Superior temporal gyrus (tissue), 1 donor: ENCODE results near the gene DNAJC1.

Experiments
- DNase-seq: peaks from one replicate; pipeline ENCODE4 v3.0.0-alpha.2; 2016; ENCODE audit errors: extremely low spot score

Gene DNAJC1

DNA sequence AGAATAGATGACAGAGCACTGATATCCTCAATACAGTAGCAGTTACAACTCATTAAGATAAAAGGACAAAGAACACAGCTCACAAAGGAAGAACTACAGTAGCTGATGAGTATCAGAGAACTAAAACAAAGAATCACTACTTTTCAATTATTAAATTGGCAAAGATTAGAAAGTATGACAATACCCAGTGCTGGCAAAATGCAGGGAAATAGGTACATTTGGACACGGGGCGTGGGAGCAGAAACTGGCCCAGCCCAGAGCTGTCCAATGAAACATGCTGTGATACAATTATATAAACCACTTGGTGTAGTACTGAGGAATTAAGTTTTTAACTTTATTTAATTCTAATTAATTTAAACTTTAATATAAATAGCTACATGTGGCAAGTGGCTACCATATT lies 243.2 kb downstream of the DNAJC1 start:
- no peak for DNase-seq

DNA sequence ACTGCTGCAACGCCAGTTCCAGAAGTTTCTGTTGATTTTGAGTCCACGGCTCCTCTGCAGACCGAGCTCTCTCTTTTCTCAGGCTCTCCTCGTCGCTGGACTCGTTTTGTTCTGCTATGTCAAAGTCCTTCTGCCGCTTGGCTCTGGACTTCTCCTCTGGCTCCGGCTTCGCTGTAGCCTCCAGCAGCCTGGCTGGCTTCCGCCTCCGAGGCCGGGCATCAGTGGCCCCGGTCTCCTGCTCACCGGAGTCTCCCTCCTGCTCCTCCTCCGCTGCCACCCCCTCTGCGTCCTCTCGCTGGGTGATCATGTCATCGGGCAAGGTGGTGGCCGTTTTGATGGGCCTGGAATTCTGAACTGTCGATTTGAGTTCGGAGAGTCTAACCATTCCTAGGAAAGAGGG lies 244.3 kb downstream of the DNAJC1 start:
- DNase-seq = no peak

DNA sequence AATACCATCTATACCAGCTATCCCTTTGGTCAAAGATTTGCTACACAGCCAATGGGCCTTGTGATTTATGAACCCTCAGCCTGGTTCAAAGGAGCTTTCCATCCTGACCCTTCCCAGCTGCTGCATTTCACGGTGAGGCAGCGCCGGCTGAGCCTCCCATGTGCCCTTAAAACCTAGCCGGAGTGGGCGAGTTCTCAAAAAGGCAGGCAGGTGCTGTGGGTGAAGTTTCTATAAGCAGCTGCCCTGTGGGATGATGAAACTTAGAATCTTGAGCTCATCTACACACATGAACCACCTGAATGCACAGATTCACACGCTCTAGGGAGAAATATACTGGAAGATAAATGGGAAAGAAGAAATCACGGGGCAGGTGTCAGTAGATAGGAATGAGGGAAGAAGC lies 244.8 kb downstream of the DNAJC1 start:
- DNase-seq = no peak

DNA sequence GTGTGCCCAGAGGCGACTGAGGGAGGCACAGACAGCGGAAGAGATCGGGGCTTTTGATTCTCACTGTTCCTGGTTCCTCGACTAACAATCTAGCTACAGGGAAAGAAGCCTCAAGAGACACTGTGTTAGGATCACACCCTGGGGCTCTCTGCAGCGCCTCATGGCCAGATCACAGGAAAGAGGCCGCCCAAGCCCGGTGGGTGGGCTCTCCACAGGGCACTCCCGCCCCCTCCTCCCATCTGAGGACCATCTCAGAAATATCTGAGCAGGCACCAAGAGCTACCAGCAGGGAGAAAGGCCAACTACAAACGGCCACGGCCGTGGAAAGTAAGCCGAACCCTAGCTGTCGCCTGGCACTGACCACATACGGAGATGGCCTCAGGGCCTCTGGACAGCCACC lies 245.3 kb downstream of the DNAJC1 start:
- no peak for DNase-seq

DNA sequence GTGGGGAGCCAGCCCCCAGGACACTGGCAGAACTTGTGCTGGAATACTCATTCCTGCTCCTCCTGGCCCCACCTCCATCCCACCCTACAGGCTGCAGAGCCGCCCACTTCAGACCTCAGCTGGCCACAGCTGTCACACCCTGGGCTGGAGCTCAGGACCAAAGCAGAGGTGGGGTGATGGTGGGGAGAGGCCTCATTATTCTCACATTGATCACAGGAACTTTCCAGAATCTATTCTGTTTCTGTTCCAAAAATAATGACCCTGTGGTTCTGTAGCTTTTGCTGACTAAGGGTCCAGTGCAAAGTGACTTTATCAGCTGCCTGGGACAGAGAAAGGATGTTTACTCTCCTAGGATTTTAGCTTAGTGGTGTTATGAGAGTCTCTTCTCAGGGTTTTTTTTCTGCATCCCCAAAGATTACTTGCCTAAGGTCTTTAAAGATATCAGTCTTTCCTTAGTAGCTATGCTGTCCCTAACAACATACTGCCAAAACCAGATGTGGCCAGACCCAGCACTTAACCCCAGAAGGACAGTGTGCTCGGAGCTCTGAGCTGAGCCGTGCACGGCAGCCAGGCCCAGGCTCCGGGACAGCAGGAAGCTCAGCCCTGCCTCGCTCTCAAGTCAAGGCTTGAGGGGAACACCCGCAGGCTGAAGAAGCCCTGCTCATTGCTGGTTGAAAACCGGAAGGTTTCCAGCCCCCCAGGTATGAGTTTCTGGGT lies 246.2 kb downstream of the DNAJC1 start:
- DNase-seq = no peak

GRCh38 chr10:21756707-21757106 lies 246.8 kb downstream of the DNAJC1 start:
- no peak for DNase-seq

DNA sequence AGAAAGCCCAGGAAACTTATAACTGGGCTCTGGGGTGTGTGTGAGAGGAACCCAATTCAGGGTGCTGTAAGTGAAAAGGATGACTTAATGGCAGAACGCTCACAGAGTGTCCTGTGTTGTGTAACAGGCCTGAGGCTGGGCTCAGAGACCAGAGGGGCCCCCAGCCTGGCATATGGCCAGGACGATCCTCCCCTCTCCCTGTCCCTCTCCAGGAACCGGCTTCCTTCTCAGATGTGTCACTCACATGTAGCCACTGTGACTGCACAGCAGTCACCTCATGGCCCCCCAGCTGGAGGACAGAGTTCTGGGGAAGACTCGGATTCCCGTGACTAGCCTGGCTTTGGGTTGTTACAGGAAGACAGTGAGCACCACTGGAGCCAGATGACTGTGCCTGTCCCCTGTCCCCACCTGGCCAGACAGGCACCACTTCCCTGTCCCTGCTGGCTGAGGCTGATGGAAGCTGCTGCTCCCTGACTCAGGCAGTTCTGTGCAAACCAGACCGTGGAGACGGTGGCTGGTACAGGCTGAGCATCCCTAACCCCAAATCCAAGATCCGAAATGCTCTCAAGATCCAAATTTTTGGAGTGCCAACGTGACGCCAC lies 249.0 kb downstream of the DNAJC1 start:
- no peak for DNase-seq

DNA sequence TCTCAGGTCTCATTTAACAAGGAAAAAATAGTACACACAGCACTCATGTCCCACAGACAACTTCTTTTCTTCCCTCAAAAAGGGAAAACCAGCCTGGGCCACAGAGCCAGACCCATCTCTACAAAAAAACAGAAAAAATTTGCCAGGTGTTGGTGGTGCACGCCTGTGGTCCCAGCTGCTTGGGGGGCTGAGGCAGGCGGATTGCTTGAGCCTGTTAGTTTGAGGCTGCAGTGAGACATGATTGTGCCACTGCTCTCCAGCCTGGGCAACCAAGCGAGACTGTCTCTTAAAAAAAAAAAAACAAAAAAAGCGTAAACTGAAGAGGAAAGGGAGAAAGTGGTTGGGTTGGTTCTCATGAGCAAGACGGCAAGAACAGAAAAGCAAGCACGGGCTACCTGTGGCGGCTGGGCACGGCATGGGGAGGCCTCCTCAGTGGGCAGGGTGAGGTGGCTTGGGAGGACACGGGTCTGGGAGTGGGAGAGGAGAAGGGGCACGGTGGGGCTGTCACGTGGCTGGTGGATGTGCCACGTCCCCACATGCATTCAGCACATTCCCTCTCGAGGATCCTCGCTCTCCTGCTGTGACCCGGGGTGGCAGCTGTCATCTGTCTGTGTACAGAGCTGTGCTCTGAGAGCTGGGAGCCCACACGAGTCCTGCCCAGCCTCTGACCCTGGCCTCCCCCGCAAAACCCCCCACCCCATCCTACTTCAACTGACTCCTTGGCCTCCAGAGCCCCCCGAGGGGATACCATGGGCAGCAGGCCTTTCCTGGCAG lies 249.8 kb downstream of the DNAJC1 start:
- no peak for DNase-seq

GRCh38 chr10:21751341-21752310 lies 251.9 kb downstream of the DNAJC1 start:
- DNase-seq = no peak

- DNase-seq = no peak
Measured at GRCh38 chr10:21750424-21750823, 253.1 kb downstream of the DNAJC1 start.

DNA sequence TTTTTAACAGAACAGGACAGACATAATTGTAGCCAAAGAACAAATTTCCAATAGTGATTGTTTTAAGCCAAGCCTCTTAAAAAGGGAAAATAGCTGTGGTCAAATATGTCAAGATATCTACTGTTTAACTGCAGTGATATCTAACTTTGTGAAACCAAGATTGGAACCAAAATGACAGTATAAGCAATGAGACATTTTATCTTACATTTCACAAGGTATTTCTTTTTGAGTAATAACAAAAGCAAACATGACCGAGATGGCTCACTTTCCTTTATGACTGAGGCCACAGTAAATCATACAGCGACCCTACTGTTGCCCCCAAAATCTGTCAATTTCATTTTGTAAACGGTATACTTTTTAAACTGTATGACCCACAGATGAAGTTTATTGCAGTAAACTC lies 253.7 kb downstream of the DNAJC1 start:
- no peak for DNase-seq

GRCh38 chr10:21747809-21748208 lies 255.7 kb downstream of the DNAJC1 start:
- no peak for DNase-seq

- no peak for DNase-seq
Measured at GRCh38 chr10:21746118-21746517, 257.4 kb downstream of the DNAJC1 start.

- DNase-seq = no peak
Measured at GRCh38 chr10:21744223-21744622, 259.3 kb downstream of the DNAJC1 start.

DNA sequence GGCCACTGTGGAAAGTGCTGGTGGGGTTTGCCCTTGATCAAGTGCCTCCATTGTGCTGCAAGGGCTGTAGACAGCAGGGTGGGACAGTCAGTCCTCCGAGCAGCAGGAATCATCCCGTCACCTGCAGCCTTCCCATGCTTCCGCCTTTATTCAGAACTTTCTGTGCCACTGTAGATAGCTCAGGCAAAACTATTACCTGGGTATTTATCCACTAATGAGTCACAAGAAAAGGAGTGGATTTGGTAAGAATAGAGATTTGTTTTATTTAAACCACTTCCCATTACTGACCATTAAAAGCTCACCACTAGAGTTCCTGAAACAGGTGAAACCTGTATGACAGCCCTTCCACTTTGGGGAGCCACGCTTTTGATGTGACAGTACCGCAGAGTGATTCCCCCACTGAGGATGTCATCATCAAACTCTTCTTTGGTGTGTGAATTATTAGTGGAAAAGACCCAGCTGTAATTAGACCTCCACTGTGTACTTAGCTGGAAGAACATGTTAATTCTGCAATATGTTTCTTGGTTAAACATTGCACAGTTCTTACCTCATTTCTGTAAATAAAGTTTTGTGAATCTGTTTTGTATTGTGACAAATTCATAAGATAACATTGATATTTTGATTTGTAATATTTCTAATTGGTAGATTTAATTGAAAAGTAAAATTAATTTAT lies 260.7 kb downstream of the DNAJC1 start:
- DNase-seq = no peak

DNA sequence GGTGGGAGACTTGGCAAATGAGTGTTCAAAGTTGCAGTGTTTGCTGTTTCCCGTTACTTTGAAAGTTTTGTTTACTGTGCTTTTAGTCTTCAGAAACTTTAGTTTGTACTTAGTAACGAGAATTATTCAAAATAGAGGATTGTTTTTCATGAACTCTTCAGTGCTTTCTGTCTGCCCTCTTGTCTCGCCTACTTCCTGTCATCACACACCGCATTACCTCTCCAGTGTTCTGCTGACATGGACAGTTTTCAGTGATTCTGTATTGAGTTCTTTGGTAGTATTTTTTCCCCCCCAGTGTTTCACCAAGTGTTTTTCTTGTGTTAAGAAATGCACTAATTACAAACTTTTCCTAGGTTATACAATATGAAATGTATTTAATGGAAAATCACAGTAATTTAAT lies 262.5 kb downstream of the DNAJC1 start:
- DNase-seq = no peak

DNA sequence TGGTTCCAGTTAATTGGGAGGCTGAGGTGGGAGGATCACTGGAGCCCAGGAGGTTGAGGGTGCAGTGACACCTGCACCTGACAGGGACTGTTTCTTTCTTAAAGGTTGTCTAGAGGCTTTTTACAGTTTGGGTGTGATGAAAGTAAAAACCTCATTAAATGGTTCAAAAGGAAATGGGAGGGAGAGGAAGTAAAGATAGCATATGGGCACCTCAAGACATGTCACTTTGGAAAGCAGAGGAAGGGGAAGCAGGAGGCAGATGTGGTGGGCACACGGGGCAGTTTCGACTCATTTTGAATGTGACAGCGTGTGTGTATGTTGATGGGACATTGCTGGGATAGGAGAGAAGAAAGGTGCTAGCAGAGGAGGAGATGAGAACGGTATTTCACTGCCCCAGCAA lies 266.4 kb downstream of the DNAJC1 start:
- no peak for DNase-seq

DNA sequence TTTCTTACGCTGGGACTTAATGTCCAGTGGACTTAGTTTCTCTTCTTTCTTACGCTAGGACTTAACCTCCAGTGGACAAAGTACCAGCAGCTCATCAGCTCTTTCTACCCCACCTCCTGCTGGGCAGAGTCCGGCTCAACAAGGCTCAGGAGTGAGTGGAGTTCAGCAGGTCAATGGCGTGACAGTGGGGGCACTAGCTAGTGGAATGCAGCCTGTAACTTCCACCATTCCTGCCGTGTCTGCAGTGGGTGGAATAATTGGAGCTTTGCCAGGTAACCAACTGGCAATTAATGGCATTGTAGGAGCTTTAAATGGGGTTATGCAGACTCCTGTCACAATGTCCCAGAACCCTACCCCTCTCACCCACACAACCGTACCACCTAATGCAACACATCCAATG lies 269.8 kb downstream of the DNAJC1 start:
- no peak for DNase-seq

DNA sequence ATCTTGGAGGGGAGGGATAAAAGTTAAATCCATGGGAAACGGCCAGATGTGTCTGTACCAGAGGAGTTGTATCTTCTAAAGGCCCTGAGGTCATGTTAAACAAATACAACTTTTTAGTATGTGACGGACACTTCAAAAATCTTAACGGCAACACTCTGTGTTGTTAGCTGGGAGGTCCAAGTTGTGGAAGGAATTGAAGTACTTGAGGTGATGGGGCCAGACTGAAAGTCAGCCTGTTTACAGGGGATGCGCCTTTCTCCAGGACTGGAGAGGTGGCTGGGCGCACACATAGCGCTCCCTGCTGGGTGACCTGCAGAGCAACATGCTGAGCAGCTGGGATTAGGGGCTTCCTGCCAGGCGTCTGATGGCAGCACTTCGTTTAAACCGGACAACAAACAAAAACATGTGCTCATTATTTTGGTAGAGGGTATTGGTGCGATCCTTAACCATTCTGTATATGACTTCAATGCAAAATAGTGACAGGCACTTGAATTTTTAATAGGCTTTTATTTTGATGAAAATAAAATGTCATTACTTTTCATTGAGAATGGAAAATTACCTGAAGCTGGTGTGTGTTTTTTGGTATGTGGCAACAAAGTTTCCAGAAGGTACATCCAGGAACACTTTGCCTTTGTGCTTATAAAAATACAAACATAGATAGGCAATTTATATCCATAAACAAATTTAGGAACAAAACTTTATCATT lies 271.3 kb downstream of the DNAJC1 start:
- DNase-seq = peak; percentile 80

GRCh38 chr10:21728618-21729017 lies 274.9 kb downstream of the DNAJC1 start:
- DNase-seq = no peak
